Coronary artery (tissue), 2 donors: Measurements from ENCODE around the gene RRBP1.

ENCODE experiments used
- DNase-seq: peaks from one replicate; pipeline ENCODE4 v3.0.0-alpha.2; 2017; ENCODE audit warnings: low spot score
- H3K27ac ChIP-seq, 2 donors: fragments of 200-600 bp; sonication (generic); one replicate each; pipeline ENCODE4 v1.5.1; 2016 to 2019
- H3K4me3 ChIP-seq: fragments of 200-600 bp; sonication (generic); 2 replicates; pipeline ENCODE4 v1.5.1; 2016; ENCODE audit warnings: mild to moderate bottlenecking, moderate library complexity
- CTCF ChIP-seq: fragments of 200-600 bp; sonication (generic); IDR thresholded peaks from one replicate; pipeline ENCODE4 v1.5.1; 2019; ENCODE audit warnings: antibody characterized with exemption

The RRBP1 gene

DNA sequence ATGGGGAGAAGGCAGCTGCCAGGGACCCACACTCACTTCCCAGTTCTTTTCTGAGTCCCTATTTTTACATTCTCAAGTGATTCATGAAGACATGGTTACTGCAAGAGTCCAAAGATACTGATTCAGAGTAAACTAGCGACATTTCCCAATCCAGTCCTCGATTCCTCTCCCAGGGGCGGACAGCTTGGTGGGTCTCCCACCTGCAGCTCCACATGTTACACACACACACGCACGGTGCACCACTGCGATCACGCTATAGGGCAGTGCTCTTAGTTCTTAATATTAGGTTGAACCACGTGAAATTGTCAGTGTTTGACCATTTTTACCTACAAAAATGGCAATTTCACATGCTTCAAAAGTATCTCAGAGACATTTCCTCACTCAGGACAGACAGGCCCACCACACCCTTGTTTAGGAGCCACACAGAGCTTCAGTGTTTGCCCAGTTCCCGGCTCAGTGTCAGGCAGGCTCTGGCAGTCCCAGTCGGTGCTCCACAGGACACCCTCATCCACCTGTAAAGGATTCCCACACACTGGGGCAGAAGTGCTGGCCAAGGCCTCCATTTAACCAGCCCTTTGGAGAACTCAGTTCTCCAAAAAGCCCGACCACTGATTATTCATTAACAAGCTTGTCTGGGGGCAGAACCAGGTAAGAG, 51.8 kb downstream of the RRBP1 start:
- no peak for TF ChIP-seq CTCF
- no peak for DNase-seq
- H3K27ac ChIP-seq = no peak overlapping the region
- no peak overlapping the region for H3K4me3 ChIP-seq

GRCh38 chr20:17629678-17630089, 52.4 kb downstream of the RRBP1 start:
- DNase-seq = no peak
- no peak overlapping the region for H3K27ac ChIP-seq
- H3K4me3 ChIP-seq = no peak overlapping the region
- no peak for TF ChIP-seq CTCF

GRCh38 chr20:17629025-17629424, 53.0 kb downstream of the RRBP1 start:
- Histone ChIP-seq H3K27ac (peak overlapping the region in 1 of 2 donors; percentile 4), H3K4me3 (no peak overlapping the region)
- TF ChIP-seq CTCF = no peak
- DNase-seq = no peak

DNA sequence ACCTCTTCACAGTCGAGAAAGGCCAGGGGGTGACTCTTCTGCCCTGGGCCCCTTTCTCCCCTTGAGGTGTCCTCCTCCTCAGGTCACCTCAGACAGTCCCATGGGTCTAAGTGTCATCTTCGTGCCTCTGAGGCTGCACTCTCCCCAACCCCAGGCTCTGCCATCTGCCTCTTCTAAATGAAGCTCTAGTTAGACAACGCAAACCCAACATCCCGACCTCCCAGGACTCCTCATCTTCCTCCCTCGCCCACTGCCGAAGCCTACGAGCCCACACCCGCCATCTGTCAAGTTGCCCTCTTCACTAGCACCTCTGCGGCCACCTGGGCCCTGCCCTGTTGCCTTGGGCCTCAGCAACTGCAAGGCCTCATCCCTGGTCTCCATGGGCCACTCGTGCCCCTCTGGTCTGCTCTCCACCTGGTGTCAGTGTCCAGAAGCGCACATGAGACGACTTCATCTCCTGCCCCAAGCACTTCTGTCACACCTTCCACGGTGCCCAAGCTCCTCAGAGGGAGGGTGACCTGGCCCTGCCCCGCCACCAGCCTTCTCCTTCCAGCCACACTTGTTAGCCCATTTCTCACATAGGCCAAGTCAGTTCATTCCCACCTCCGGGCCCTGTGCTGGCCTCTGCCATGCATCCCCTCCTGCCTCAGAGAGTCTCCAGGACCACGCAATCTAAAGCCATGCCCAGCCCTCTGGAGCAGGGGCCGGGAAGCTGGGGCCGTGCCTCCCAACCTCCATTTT, 53.8 kb downstream of the RRBP1 start:
- DNase-seq = no peak
- no peak overlapping the region for H3K27ac ChIP-seq
- no peak overlapping the region for H3K4me3 ChIP-seq
- no peak for TF ChIP-seq CTCF

DNA sequence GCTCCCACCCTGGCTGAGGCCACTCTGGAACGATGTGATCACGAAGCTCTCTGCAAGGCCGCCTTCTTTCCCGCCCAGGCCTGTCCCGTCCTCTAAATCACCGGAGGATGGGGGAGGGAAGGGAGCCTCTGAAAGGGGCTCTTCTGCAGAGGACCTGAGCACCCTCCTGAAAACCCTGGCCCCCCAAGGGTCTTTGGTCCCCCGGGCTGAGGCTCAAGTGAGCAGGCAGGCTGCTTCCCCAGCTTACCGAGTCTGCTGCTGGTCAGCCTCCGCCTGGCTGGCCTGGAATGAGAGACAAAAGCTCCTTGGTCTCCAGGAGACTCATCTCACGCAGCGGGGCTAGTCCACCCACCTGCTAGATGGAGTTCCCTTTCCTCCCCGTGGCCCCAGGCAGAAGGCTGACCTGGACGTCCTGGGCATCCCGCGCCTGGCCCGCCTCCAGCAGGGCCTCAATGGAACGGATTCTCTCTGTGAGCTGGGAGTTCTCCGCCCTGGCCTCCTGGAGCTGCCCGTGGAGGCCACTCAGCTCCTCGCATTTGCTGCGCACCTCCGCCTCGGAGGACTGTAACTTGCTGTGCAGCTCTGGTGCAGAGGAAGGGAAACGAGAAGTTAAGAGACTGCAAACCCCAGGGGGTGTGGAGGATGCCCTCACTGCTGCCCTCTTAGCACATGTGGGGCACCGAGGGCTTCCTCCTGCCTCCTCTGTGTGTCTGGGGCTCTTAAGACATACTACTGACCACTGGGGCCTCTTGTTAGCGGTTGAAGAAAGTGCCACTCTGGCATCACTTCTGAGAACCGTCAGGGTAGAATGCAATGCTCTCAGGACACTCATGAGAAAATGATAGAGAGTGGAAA, 54.7 kb downstream of the RRBP1 start:
- Histone ChIP-seq H3K4me3 (no peak overlapping the region), H3K27ac (no peak overlapping the region)
- TF ChIP-seq CTCF = no peak
- no peak for DNase-seq

GRCh38 chr20:17626217-17627007, 55.6 kb downstream of the RRBP1 start:
- TF ChIP-seq CTCF = no peak
- Histone ChIP-seq H3K4me3 (no peak overlapping the region), H3K27ac (peak overlapping the region in 1 of 2 donors; percentile 16)
- no peak for DNase-seq
